ENCODE data around the gene TSC22D1.

GRCh38 chr13:44423824-44424223 is 152.3 kb downstream of the TSC22D1 start:
- TF ChIP-seq POLR2A (IDR thresholded peaks at IDR 0.05), result no peak
- TF ChIP-seq CTCF (IDR thresholded peaks at IDR 0.05), result no peak
